PFSK-1 (cell line): ENCODE results near the gene ANKRD33.

Experiments
- POLR2AphosphoS5 ChIP-seq: IDR thresholded peaks from 2 replicates; pipeline ENCODE4 v1.6.1; 2012; ENCODE audit warnings: low read depth, mild to moderate bottlenecking, control low read depth, low read length, moderate library complexity
- REST ChIP-seq, 2 experiments: IDR thresholded peaks; 2 replicates each; pipeline versions ENCODE4 v1.6.1 to v1.8.0; 2011 to 2012; ENCODE audit warnings: low read depth in 2 of 2, low read length in 2 of 2, control low read depth in 1 of 2, inconsistent platforms in 1 of 2, mild to moderate bottlenecking in 1 of 2, moderate library complexity in 1 of 2; ENCODE audit not compliant: insufficient read depth in 1 of 2
- SIN3A ChIP-seq: IDR thresholded peaks from 2 replicates; pipeline ENCODE4 v1.6.1; 2012; ENCODE audit warnings: mild to moderate bottlenecking, low read length, moderate library complexity, borderline replicate concordance; ENCODE audit not compliant: insufficient read depth
- TAF1 ChIP-seq: IDR thresholded peaks from 2 replicates; pipeline ENCODE4 v1.6.1; 2012; ENCODE audit warnings: low read length, control low read depth, borderline replicate concordance; ENCODE audit not compliant: insufficient read depth

GRCh38 chr12:51915951-51916350 is 28.0 kb downstream of the ANKRD33 start:
- TF ChIP-seq POLR2AphosphoS5 (no peak), SIN3A (no peak), REST (IDR thresholded peaks at IDR 0.05; ENCODE audit: insufficient read depth in 1 of 2, low read depth in 2 of 2, low read length in 2 of 2) (no peak), TAF1 (no peak)
